HEK293 (cell line): Measurements from ENCODE around the gene SLC2A11.
A peak's percentile ranks its signal among the peaks of the same experiment; 100 is the strongest.

ENCODE experiments used
- CTCF ChIP-seq: fragments of 450-650 bp; formaldehyde crosslinking; IDR thresholded peaks from 2 replicates; pipeline ENCODE4 v1.5.1; 2016; ENCODE audit warnings: missing biosample characterization, missing genetic modification characterization
- EGR2 ChIP-seq: fragments of 450-650 bp; formaldehyde crosslinking; IDR thresholded peaks from 2 replicates; pipeline ENCODE4 v1.5.1; 2016; ENCODE audit warnings: low read depth, missing biosample characterization, missing genetic modification characterization
- FEZF1 ChIP-seq: fragments of 450-650 bp; formaldehyde crosslinking; IDR thresholded peaks from 2 replicates; pipeline ENCODE4 v1.5.1; 2016; ENCODE audit warnings: missing biosample characterization, missing genetic modification characterization
- KLF17 ChIP-seq: fragments of 450-650 bp; formaldehyde crosslinking; IDR thresholded peaks from 2 replicates; pipeline ENCODE4 v1.5.1; 2016; ENCODE audit warnings: missing biosample characterization, missing genetic modification characterization
- PRDM10 ChIP-seq: fragments of 450-650 bp; formaldehyde crosslinking; IDR thresholded peaks from 2 replicates; pipeline ENCODE4 v1.5.1; 2016; ENCODE audit warnings: missing biosample characterization, missing genetic modification characterization
- RBAK ChIP-seq: fragments of 450-650 bp; formaldehyde crosslinking; IDR thresholded peaks from 2 replicates; pipeline ENCODE4 v1.5.1; 2016; ENCODE audit warnings: missing biosample characterization, missing genetic modification characterization
- SP2 ChIP-seq: fragments of 450-650 bp; formaldehyde crosslinking; IDR thresholded peaks from 2 replicates; pipeline ENCODE4 v1.5.1; 2016; ENCODE audit warnings: missing biosample characterization, missing genetic modification characterization
- ZBTB20 ChIP-seq: fragments of 450-650 bp; formaldehyde crosslinking; IDR thresholded peaks from 2 replicates; pipeline ENCODE4 v1.5.1; 2016; ENCODE audit warnings: missing biosample characterization, missing genetic modification characterization
- ZBTB44 ChIP-seq: fragments of 450-650 bp; IDR thresholded peaks from 2 replicates; pipeline ENCODE4 v1.5.1; 2018; ENCODE audit warnings: missing biosample characterization, mild to moderate bottlenecking, missing genetic modification characterization
- ZBTB8A ChIP-seq: fragments of 450-650 bp; formaldehyde crosslinking; IDR thresholded peaks from 2 replicates; pipeline ENCODE4 v1.5.1; 2016; ENCODE audit warnings: missing biosample characterization, missing genetic modification characterization
- ZFHX2 ChIP-seq: fragments of 450-650 bp; formaldehyde crosslinking; conservative IDR thresholded peaks from 2 replicates; pipeline ENCODE4 v1.5.1; 2016; ENCODE audit warnings: missing biosample characterization, missing genetic modification characterization
- ZNF114 ChIP-seq: fragments of 450-650 bp; formaldehyde crosslinking; IDR thresholded peaks from 2 replicates; pipeline ENCODE4 v1.5.0; 2017; ENCODE audit warnings: missing biosample characterization, missing genetic modification characterization
- ZNF175 ChIP-seq: fragments of 450-650 bp; formaldehyde crosslinking; IDR thresholded peaks from 2 replicates; pipeline ENCODE4 v1.5.1; 2016; ENCODE audit warnings: missing biosample characterization, missing genetic modification characterization
- ZNF223 ChIP-seq: fragments of 450-650 bp; formaldehyde crosslinking; IDR thresholded peaks from 2 replicates; pipeline ENCODE4 v1.5.1; 2016; ENCODE audit warnings: missing biosample characterization, missing genetic modification characterization
- ZNF248 ChIP-seq: fragments of 450-650 bp; formaldehyde crosslinking; IDR thresholded peaks from 2 replicates; pipeline ENCODE4 v1.5.1; 2017; ENCODE audit warnings: missing biosample characterization, missing genetic modification characterization
- ZNF335 ChIP-seq: fragments of 450-650 bp; formaldehyde crosslinking; conservative IDR thresholded peaks from 2 replicates; pipeline ENCODE4 v1.5.1; 2016; ENCODE audit warnings: missing biosample characterization, missing genetic modification characterization
- ZNF692 ChIP-seq: fragments of 450-650 bp; formaldehyde crosslinking; IDR thresholded peaks from 2 replicates; pipeline ENCODE4 v1.5.1; 2016; ENCODE audit warnings: missing biosample characterization, missing genetic modification characterization

The SLC2A11 gene

GRCh38 chr22:23849009-23850006, 8.4 kb upstream of the SLC2A11 start (continued):
- TF ChIP-seq ZNF175 (tag by site-specific recombination) (no peak), CTCF (tag by site-specific recombination) (peak; percentile 97), PRDM10 (tag by site-specific recombination) (peak; percentile 53), ZBTB20 (tag by site-specific recombination) (0 out of 2 replicates have a peak, but pooled peaks have one; percentile 21), ZFHX2 (tag by site-specific recombination) (peak; percentile 42), ZNF248 (tag by site-specific recombination) (no peak), ZBTB44 (tag by site-specific recombination) (no peak), RBAK (no peak), ZNF692 (peak; percentile 44), KLF17 (peak; percentile 83; the same call in 1 of the 2 replicates), SP2 (tag by site-specific recombination) (peak; percentile 45), EGR2 (peak; percentile 55), FEZF1 (tag by site-specific recombination) (no peak), ZBTB8A (tag by site-specific recombination) (peak; percentile 76), ZNF223 (no peak), ZNF114 (tag by site-specific recombination) (no peak), ZNF335 (tag by site-specific recombination) (peak; percentile 76)
- TF ChIP-seq, all 188 proteins: peak for 37
